CD14-positive monocyte (primary cell): Measurements from ENCODE around the gene MTR. TPM values are rescaled to one million over a fixed set of nuclear protein-coding genes. Genes with fewer than 3 reads are reported as not detected.

Source experiments
- DNase-seq, 3 donors: peaks; one replicate each; pipeline ENCODE4 v3.0.0-alpha.2; 2011 to 2022
- H2AFZ ChIP-seq: 2 replicates; pipeline ENCODE4 v1.6.0; 2012; ENCODE audit warnings: mild to moderate bottlenecking, low read depth, low read length, inconsistent platforms; ENCODE audit not compliant: insufficient read depth, poor library complexity, severe bottlenecking
- H3K27ac ChIP-seq, 2 donors: 1 replicate in 1 of 2; 2 replicates in 1 of 2; pipeline ENCODE4 v1.5.1; 2012 to 2013; ENCODE audit warnings: low read length in 2 of 2, control low read depth in 1 of 2, inconsistent platforms in 1 of 2, low read depth in 1 of 2, mild to moderate bottlenecking in 1 of 2
- H3K27me3 ChIP-seq, 2 donors: one replicate each; pipeline versions ENCODE4 v1.6.0 to v1.6.1; 2011 to 2013; ENCODE audit warnings: low read length in 2 of 2; ENCODE audit not compliant: control insufficient read depth in 2 of 2, insufficient read depth in 2 of 2
- H3K36me3 ChIP-seq, 2 donors: replicated peaks in 1 of 2; 1 replicate in 1 of 2; 2 replicates in 1 of 2; pipeline versions ENCODE4 v1.5.1 to v1.6.1; 2012 to 2013; ENCODE audit warnings: low read length in 2 of 2, control low read depth in 1 of 2, inconsistent platforms in 1 of 2, mild to moderate bottlenecking in 1 of 2; ENCODE audit not compliant: insufficient read depth in 2 of 2, control insufficient read depth in 1 of 2
- H3K4me1 ChIP-seq, 2 donors: 1 replicate in 1 of 2; 2 replicates in 1 of 2; pipeline versions ENCODE4 v1.5.1 to v1.6.1; 2012 to 2013; ENCODE audit warnings: low read length in 2 of 2, control low read depth in 1 of 2, inconsistent platforms in 1 of 2, mild to moderate bottlenecking in 1 of 2, moderate library complexity in 1 of 2; ENCODE audit not compliant: insufficient read depth in 2 of 2, control insufficient read depth in 1 of 2
- H3K4me2 ChIP-seq: replicated peaks from 2 replicates; pipeline ENCODE3; 2012; ENCODE audit warnings: low read length, moderate library complexity, mild to moderate bottlenecking; ENCODE audit not compliant: poor library complexity, severe bottlenecking; ENCODE audit errors: extremely low read depth
- H3K4me3 ChIP-seq, 3 experiments: fragments of 200-600 bp in 1 of 3; sonication (generic) in 1 of 3; replicated peaks in 1 of 3; 1 replicate in 2 of 3; 2 replicates in 1 of 3; pipeline ENCODE4 v1.5.1; 2011 to 2013; ENCODE audit warnings: low read length in 3 of 3, mild to moderate bottlenecking in 3 of 3, control low read depth in 2 of 3, low read depth in 2 of 3, inconsistent platforms in 1 of 3, moderate library complexity in 1 of 3
- H3K79me2 ChIP-seq: 2 replicates; pipeline ENCODE4 v1.6.0; 2012; ENCODE audit warnings: mild to moderate bottlenecking, control low read depth, inconsistent platforms, low read length, moderate library complexity; ENCODE audit not compliant: insufficient read depth
- H3K9ac ChIP-seq: 2 replicates; pipeline ENCODE4 v1.6.0; 2017; ENCODE audit warnings: low read length, mild to moderate bottlenecking; ENCODE audit not compliant: insufficient read depth, poor library complexity, severe bottlenecking
- H3K9me3 ChIP-seq, 2 donors: replicated peaks in 1 of 2; 1 replicate in 1 of 2; 2 replicates in 1 of 2; pipeline versions ENCODE4 v1.5.1 to v1.6.1; 2012 to 2013; ENCODE audit warnings: low read length in 2 of 2, control low read depth in 1 of 2; ENCODE audit not compliant: control insufficient read depth in 1 of 2, insufficient read depth in 1 of 2
- H4K20me1 ChIP-seq: 2 replicates; pipeline ENCODE4 v1.6.0; 2012; ENCODE audit warnings: mild to moderate bottlenecking, low read length, control low read depth, moderate library complexity; ENCODE audit not compliant: insufficient read depth
- H3K27ac Mint-ChIP-seq, 7 donors: one replicate each; pipeline ENCODE4 v1.8.0; 2020; ENCODE audit warnings: mild to moderate bottlenecking in 7 of 7, mixed read lengths in 7 of 7, moderate library complexity in 6 of 7, inconsistent platforms in 2 of 7
- H3K27me3 Mint-ChIP-seq, 3 donors: one replicate each; pipeline ENCODE4 v1.8.0; 2021 to 2022; ENCODE audit warnings: low read depth in 3 of 3, mild to moderate bottlenecking in 3 of 3, mixed read lengths in 3 of 3, moderate library complexity in 3 of 3, inconsistent platforms in 1 of 3
- H3K36me3 Mint-ChIP-seq, 2 donors: one replicate each; pipeline ENCODE4 v1.8.0; 2020; ENCODE audit warnings: mixed read lengths in 2 of 2, inconsistent platforms in 1 of 2, mild to moderate bottlenecking in 1 of 2
- H3K4me1 Mint-ChIP-seq: one replicate; pipeline ENCODE4 v1.8.0; 2020; ENCODE audit warnings: mild to moderate bottlenecking, mixed read lengths
- H3K4me3 Mint-ChIP-seq, 2 donors: one replicate each; pipeline ENCODE4 v1.8.0; 2020; ENCODE audit warnings: mild to moderate bottlenecking in 2 of 2, mixed read lengths in 2 of 2, moderate library complexity in 1 of 2
- H3K9me3 Mint-ChIP-seq, 7 donors: one replicate each; pipeline ENCODE4 v1.8.0; 2020 to 2022; ENCODE audit warnings: mixed read lengths in 7 of 7, mild to moderate bottlenecking in 6 of 7, moderate library complexity in 6 of 7, inconsistent platforms in 2 of 7
- CTCF ChIP-seq: fragments of 200-600 bp; IDR thresholded peaks from one replicate; pipeline ENCODE4 v1.8.0; 2022; ENCODE audit warnings: antibody characterized with exemption, mild to moderate bottlenecking
- WGBS: methylation state at CpG from one replicate; pipeline ENCODE4 v1.1.5; 2013; ENCODE audit warnings: missing lambda C conversion rate; ENCODE audit not compliant: insufficient coverage; 5-methylcytosine and 5-hydroxymethylcytosine counted together
- intact Hi-C, 2 donors: fragments of 100-400 bp; cut with micrococcal nuclease; formaldehyde crosslinking; loops; one replicate each; pipeline versions ENCODE4 v1.15.0 to v1.15.1; 2023
- polyA plus RNA-seq, 3 donors: library from polyadenylated mRNA; depleted of rRNA in 1 of 3; unstranded in 2 of 3; stranded (reverse) in 1 of 3; fragments of 300-500 nt in 2 of 3; fragments of >200 nt in 1 of 3; fragmentation: Illumina TruSeq in 2 of 3; gene quantifications; 1 replicate in 2 of 3; 2 replicates in 1 of 3; pipeline ENCODE4 v1.2.3, GENCODE V29; 2012 to 2021

Gene MTR
- polyA plus RNA-seq, 3 donors: 3.4 to 5.4 (median 4.7) TPM

- Histone ChIP-seq H3K9ac (no peak overlapping the region), H3K27ac (peak overlapping the region; percentile 69 to 80), H3K4me2 (no peak overlapping the region), H3K4me3 (peak overlapping the region in 1 of 3 experiments; percentile 16), H2AFZ (peak overlapping the region; percentile 73), H3K4me1 (peaks cover 31 to 34% of the 10 kb centered on the region in 2 donors), H3K27me3 (no peaks in the 10 kb centered on the region), H3K79me2 (no peaks in the 10 kb centered on the region), H3K9me3 (no peaks in the 10 kb centered on the region), H4K20me1 (no peaks in the 10 kb centered on the region), H3K36me3 (peaks cover under 1 to 29% of the 10 kb centered on the region in 2 donors)
- H3K9me3 Mint-ChIP-seq: peaks cover 0 to 2% (median 0%) of the 10 kb centered on the region in 7 donors
- peak overlapping the region; percentile 90 to 96 (median 93) for H3K27ac Mint-ChIP-seq
- no peak for TF ChIP-seq CTCF
- H3K27me3 Mint-ChIP-seq: no peaks in the 10 kb centered on the region
- 33% methylated on average over 1 of the region's 2 CpGs for WGBS
- H3K4me1 Mint-ChIP-seq: peaks cover 34% of the 10 kb centered on the region
- H3K36me3 Mint-ChIP-seq: peaks cover 32 to 36% of the 10 kb centered on the region in 2 donors
- DNase-seq: peak; percentile 2 to 41 (median 12)
- intact Hi-C loops: loop anchor here in 1 of 2 donors (10.0 kb wide), 1 partner anchor 765 kb away; no protein-coding TSS in a partner anchor
- no peak overlapping the region for H3K4me3 Mint-ChIP-seq
Measured at GRCh38 chr1:236869911-236870310, 74.8 kb downstream of the MTR start.

GRCh38 chr1:236870721-236871120 is 75.6 kb downstream of the MTR start:
- peaks cover 28% of the 10 kb centered on the region for H3K4me1 Mint-ChIP-seq
- peak overlapping the region in 1 of 3 experiments; percentile 16 for H3K4me3 ChIP-seq
- H3K4me2 ChIP-seq: peak overlapping the region; percentile 51
- DNase-seq: peak; percentile 78 to 89 (median 80)
- no peak for TF ChIP-seq CTCF
- H3K27me3 ChIP-seq: no peaks in the 10 kb centered on the region
- peaks cover 30 to 31% of the 10 kb centered on the region in 2 donors for H3K4me1 ChIP-seq
- H3K27me3 Mint-ChIP-seq: no peaks in the 10 kb centered on the region
- H3K9me3 Mint-ChIP-seq: peaks cover 0 to 2% (median 0%) of the 10 kb centered on the region in 7 donors
- H3K27ac Mint-ChIP-seq: peak overlapping the region; percentile 90 to 96 (median 93)
- H3K27ac ChIP-seq: peak overlapping the region; percentile 69 to 80
- peak overlapping the region; percentile 73 for H2AFZ ChIP-seq
- peak overlapping the region in 1 of 2 donors; percentile 63 for H3K4me3 Mint-ChIP-seq
- peaks cover 35 to 37% of the 10 kb centered on the region in 2 donors for H3K36me3 Mint-ChIP-seq
- WGBS: 0% methylated on average over 4 of the region's 6 CpGs
- H3K36me3 ChIP-seq: peaks cover 8 to 37% of the 10 kb centered on the region in 2 donors
- H3K9ac ChIP-seq: no peak overlapping the region
- H4K20me1 ChIP-seq: no peaks in the 10 kb centered on the region
- H3K79me2 ChIP-seq: no peaks in the 10 kb centered on the region
- no peaks in the 10 kb centered on the region for H3K9me3 ChIP-seq
- intact Hi-C loops: no loop called here
